NCI-H1048 (cell line): Measurements from ENCODE around the gene ADAM10.

Experiments used
- DNase-seq: peaks from one replicate; lab custom pipeline; 2025; lab: John Stamatoyannopoulos, UW

The ADAM10 gene

DNA sequence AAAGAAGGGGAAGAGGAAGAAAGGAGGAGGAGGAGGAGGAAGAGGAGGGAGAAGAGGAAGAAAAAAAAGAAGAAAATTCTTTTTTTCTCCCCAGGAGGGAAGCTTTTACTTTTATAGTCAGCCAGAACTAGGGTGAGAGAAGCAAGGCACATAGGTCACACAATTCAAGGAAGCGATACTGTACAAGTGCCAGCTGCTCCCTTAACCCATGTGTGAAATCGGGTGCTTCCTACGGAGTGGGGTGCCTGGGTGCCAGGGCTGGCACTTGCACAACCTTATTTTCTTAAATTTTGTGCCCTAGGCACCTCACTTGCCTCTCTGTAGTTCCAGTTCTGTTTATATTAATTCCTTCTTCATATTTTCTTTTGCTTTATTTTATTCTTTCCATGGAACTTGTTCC is 167.3 kb downstream of the ADAM10 start:
- no peak for DNase-seq

DNA sequence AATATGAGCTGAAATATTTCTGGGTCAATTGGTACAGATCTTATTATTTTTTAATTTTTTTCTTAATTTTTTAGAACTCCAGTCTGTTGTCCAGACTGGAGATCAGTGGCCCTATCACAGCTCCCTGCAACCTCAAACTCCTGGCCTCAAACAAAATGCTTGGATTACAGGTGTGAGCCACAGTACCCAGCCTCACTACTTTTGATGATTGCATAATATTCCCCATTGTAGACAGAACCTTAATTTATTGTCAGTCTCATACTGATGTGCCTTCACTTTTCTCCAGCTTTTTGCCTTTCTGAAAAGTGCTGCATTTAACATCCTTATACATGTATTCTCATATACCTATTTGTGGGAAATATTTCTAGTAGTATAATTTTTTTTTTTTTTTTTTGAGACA is 172.8 kb downstream of the ADAM10 start:
- no peak for DNase-seq

DNA sequence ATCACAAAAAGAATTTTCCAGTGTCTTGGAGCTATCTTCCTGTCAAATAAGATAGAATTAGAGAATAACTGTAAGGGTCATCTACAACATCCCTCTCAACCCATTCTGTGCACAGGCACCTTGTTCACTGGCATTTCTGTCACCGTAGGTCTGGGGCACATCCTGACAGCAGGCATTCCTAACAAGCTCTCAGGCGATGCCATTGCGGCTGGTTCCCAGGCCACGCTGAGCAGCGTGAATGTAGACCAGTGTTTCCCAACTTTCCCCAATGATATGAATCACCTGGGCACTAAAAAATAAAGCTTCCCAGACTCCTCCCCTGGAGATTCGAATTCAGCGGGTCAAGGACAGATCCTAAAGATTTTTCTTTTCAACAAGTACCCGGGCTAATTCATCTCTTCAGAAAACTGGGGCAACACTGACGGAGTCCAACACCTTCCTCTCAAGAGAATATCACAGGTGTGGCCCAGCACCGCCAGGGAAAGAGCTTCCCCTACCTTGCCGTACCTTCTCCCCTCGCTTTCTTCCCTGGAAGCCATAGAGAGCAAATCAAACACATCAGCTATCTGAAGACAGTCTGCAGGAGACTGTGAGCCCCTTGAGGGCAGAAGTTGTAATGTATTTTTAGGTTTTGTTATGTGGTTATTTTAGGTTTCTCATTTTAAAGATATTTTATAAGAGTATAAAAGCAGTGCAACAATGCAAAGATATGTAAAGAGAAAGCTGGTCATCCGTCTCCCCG is 174.3 kb downstream of the ADAM10 start:
- no peak for DNase-seq

DNA sequence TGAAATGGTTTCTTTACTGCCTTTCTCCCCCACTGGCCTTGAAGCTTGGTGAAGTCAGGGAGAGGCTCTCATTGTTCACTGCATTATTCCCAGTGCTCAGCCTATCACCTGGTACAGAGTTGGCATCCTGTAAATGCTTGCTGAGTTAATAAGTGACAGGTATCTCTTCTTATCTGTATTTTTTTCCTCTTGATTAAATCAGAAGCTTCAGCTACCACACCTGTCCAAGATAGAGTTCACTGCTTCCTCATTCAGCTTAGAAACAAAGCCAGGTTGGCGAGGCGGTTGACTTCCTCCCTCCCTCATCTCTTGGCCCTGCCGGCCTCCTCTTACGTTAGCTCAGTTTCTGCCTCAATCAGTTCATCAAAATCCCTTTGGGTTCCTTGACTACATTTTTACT is 174.9 kb downstream of the ADAM10 start:
- no peak for DNase-seq

DNA sequence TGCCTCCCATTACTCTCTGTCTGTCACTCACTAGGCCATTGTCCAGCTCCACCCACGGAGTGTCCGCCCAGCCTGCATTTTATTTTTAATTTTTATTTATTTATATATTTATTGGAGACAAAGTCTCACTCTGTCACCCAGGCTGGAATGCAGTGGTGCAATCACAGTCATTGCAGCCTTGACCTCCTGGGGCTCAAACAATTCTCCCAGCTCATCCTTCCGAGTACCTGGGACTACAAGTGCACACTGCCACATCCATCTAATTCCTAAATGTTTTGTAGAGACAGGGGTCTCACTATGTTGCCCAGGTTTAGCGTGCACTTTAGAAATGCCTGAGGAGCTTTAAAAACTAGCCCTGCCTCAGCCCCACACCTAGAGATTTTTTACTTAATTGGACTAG is 176.2 kb downstream of the ADAM10 start:
- DNase-seq, result no peak

DNA sequence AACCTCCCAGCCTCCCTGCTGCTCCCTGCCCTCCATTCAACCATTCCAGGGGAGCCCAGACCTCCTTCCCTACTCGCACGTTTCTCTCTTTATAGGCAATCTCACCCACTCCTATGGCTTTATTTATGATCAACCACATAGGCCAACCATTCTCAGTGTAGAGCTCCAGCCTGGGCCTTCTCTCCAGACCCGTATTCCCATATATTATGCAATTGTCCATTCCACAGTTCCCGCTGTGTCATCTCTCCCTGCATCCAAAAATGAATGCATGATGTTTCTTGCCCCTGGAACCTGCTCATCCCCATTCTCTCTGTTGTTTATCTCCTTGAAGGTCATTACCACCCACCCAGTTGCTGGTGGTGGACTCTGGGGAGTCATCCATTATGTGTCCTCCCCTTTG is 177.0 kb downstream of the ADAM10 start:
- no peak for DNase-seq

DNA sequence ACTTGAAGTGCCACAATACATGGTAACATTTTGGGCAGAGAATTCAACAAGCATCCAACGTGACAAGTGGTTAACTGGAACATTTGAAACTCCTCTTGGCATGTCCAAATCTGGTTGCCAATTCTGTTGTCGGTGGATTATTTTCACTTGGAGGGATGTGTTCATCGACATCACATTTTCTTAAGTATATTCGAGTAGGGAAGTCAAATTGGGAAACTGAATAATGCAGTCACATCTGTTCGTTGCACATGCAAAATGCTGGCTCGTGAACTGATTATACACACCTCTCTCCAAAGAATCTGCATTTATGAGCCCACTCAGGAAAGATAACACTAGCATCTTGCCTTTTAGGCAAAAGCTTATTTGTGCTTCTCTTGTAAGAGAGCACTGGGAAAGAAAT is 178.0 kb downstream of the ADAM10 start:
- DNase-seq, result no peak

DNA sequence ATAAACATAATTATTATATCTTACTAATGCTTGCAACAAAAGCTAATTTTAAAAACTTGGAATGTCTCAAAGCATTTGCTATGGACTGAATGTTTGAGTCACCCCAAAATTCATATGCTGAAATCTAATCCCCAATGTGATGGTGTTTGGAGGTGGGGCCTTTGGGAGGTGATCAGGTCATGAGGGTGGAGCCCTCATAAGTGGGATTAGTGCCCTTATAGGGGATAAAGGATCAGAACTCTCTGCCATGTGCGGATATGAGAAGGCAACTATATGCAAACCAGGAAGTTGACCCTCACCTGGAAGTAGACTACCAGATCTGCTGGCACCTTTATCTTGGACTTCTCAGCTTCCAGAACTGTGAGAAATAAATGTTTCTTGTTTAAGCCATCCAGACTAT is 180.1 kb downstream of the ADAM10 start:
- DNase-seq, result no peak

DNA sequence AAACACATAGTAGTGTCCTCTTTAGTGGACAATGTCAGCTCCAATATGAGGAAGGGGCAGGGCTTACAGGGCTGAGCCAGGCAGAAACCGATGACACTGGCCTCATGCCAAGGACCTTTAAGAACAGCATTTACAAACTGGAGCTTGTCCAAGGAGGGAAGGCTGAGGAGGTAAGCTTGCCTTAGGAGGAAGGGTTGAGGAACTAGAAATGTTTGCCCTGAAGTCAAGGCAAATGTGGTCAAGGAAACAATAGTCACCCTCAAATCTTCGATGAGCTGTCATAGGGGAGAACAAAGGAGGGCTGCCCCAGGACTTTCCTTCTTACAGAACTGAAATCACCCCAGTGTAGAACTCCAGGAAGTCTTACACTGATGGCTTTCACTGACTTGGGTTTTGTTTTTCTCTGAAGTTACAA is 181.3 kb downstream of the ADAM10 start:
- no peak for DNase-seq

DNA sequence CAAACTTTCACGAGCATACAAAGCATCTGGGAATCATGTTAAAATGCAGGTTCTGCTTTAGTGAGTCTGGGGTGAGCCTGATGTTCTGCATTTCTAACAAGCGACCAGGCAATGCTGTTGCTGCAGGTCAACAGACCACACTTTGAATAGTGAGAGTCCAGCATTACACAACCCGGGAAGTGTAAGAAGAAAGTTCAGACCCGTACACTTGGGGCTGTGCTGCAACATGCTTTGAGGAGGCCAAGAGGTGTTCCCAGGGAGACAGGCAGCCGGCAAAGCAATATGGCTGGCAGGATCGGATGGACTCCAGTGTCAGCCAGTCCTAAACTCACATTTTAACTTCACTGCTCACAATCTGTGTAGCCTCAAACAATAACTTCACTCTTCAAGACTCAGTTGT is 183.5 kb downstream of the ADAM10 start:
- DNase-seq, result no peak

DNA sequence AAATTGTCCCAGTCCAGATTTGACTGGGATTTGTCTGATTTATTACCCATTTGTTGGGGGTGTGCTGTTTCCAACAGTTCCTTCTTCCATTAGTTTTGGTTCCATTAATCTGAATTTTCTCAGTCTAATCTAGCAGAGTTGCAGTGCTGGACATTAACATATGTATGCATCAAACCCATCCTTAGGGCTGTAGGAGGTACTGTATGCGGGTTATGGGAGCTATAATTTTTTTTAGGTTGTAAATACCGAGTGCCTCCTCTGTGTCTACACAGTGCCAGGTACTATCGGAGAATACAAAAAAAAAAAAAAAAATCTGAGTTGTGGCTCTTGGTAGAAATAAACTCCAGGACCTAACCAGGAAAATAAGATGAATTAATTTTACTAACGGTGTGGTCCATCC is 183.9 kb downstream of the ADAM10 start:
- no peak for DNase-seq

DNA sequence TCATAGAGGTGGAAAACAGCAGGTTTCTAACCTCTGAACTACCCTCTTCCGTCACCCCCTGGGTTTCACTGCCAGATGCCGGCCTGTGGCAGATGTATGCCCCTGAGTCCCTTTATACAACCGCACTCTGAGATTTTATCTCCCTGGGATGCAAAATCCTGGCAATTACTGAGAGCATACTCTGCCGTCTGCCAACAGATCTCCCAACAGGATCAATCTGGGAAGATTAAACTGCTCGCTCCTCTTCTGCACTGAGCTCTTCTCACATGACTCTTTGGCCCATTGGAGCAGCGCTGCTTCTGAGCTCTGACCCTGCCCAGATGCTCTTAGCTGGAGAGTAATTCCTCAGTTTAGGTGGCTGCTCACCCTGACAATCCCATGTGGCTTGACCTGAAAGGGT is 184.5 kb downstream of the ADAM10 start:
- DNase-seq, result no peak

DNA sequence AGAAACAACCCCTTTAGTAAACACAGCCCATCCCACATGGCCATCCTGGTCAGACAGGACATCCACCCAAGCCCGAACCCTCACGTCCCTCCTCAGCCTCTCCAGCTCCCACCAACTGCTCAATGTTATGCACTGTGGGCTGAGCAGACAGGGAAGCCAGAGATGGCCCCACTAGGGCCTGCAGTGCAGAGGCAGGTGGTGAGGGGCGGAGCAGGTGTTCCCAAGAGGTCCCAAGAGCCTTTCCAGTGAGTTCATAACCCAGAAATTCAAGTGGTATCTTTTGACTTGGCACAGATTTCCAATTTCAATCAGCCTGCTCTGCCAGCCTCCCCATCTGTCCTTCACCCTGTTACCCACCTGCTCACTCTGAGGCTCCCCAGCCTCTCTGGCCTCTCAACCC is 187.4 kb downstream of the ADAM10 start:
- DNase-seq, result no peak

DNA sequence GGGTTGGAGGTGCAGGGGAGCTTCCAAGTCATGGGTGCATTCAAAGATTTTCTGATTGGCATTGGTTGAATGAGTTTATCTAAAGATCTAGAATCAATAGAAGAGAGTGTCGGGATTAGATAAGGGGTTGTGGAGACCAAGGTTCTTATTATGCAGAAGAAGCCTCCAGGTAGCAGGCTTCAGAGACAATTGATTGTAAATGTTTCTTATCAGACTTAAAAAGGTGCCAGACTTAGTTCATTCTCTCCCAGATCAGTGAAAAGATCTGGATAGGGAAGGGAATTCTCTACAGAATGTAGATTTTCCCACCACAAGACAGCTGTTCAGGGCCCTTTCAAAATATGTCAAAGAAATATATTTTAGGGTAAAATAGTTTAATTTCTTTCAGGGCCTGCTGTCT is 188.2 kb downstream of the ADAM10 start:
- DNase-seq, result no peak

DNA sequence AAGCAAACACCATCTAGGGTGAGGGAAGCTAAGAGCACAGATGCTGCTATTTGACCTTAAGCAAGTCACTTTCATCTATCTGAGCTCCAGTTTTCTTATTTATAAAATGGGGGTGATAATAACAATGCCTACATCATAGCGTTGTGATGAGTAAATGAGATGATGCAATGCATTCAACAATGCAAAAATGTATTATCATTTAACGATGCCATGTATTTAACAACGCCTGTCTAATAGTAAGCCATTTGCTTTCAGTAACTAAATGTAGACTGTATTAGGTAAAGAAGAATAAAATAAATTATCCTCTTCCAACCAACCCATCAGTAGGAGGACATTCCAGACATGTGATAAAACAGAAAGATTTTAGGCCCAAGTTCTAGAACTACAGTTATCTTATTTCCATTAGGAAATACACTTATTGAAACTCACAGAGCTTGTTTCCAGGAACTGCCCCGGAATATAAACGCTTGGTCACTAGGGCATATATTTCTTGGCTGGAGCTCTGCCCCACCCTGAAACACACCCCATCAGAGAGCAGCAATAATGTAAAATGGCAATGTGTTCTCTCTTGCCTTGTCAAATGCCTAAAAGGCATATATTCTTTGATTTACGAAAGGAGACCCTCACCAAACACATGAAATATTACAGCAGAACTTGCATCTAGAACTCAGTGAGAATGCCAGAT is 189.5 kb downstream of the ADAM10 start:
- DNase-seq, result no peak

DNA sequence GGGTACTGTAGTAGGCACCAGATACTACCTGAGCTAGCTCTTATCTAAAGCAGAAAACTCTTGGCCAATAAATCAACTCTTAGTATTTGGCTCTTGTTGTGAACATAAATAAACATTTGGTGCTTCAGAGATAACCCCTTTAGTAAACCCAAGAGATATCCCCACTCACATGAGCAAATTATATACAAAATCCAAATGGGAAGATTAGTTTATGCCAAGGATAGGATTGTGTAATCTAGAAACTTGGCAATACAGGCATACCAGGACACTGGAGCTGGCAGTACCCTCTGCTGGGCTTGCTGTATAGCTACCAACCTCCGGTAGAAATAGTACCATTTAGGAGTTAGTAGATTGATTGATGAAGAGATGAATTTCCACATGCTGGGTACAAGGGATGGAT is 190.7 kb downstream of the ADAM10 start:
- DNase-seq, result no peak

DNA sequence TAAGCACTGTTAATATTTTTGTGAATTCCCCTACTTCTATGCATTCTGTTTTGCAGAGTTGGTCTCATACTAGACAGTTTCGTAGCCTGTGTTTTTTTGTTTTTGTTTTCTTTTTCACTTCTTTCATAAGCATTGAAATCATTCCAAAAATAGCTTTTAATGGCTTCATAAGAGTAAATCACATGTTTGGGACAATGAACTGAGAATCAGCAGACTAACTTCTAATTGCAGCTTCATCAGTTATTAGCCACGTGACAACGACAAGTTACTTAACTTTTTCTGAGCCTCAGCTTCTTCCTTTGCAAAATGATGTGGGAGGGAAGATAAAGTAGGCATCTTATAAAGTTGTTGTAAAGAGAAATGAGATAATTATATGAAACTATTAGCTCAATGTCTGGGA is 193.0 kb downstream of the ADAM10 start:
- no peak for DNase-seq

DNA sequence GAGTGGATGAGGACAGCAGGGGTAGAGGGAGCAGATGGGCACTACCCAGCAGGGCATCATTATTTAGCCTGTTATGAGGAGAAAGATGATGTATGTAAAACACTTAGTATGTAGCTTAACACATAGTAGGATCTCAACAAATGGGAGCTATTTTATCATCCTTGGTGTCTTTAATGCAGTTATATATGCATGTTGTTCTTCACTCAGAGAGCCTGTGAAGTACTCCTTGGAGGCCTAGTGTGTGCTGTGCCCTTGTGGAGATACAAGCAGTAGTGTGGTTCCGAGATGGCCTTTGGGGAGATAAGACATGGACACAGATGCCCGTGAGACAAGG is 193.5 kb downstream of the ADAM10 start:
- no peak for DNase-seq

DNA sequence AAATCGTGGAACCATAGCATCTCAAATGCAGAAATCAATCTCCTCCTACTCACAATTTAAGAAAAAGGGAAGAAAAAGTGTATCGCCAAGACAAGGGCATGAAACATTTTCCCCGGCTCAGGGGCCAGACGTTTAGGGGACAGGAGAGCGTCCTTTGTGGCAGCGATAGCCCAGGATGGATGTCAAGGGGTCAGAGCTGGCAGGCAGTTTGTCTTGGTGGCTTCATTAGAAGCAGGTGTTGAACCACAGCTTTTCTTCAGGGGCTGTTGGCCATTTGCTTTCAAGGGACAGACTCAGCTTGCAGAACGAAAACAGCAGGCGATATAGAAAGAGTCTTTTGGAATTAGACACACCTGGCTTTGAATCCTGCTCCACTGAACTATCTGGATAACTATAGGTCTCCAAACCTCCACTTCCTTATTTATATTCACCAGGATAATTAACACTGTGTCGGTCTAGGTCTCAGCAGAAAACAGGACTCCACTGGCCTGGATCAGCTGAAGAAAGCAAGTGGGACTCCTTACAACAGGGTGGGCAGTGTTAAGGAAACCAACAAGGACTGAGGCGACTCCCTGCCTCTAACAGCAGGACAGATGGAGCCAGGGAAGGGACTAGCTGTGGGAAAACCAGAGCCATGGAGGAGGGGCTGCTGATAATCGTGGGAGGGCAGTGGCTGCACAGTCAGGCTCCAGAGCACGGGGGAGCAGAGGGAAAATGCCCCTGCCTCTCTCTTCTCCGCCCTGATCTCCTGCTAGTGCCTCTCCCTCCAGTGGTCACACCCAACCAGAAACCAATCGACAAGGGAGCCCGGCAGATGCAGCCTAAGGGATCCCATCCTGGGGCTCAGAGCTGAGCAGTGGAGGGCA is 194.1 kb downstream of the ADAM10 start:
- no peak for DNase-seq

DNA sequence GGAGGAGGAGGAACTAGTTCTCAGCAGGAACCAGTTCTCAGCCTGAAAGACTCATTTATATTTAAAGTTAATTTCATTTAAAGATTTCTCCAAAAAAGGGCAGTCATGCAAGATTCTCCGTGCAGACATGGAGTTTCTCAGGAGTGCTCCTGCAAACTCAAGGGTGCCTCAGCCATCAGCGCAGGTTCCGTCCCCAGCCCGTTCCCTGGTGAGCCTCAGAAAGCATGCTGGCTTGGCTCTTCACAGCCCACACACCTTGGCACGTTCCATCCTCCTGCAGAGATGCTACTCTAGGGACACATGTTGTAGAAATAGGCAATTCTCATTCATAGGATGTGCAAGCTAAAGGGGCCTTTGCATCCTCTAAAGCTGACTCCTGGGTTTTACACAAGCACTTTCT is 194.7 kb downstream of the ADAM10 start:
- no peak for DNase-seq

DNA sequence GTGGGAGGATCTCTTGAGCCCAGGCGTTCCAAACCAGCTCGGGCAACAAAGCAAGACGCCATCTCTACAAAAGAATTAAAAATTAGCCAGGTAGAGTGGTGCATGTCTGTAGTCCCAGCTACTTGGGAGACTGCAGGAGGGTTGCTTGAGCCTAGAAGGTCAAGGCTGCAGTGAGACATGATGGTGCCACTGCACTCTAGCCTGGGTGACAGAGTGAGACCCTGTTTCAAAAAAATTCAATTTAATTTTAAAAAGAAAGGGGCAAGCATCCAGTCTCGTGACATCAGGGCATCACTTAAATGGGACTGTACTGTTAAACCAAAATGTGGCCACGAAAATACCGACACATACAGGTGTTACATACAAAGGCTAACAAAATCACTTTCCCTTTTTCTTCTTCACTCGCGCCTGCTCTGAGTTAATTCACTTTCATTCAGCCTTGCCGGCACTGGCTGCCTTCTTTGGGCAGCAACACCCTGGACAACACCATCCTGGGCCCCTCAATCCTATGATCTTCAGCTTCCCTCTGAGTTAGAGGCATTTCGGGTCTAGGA is 196.1 kb downstream of the ADAM10 start:
- DNase-seq, result no peak

DNA sequence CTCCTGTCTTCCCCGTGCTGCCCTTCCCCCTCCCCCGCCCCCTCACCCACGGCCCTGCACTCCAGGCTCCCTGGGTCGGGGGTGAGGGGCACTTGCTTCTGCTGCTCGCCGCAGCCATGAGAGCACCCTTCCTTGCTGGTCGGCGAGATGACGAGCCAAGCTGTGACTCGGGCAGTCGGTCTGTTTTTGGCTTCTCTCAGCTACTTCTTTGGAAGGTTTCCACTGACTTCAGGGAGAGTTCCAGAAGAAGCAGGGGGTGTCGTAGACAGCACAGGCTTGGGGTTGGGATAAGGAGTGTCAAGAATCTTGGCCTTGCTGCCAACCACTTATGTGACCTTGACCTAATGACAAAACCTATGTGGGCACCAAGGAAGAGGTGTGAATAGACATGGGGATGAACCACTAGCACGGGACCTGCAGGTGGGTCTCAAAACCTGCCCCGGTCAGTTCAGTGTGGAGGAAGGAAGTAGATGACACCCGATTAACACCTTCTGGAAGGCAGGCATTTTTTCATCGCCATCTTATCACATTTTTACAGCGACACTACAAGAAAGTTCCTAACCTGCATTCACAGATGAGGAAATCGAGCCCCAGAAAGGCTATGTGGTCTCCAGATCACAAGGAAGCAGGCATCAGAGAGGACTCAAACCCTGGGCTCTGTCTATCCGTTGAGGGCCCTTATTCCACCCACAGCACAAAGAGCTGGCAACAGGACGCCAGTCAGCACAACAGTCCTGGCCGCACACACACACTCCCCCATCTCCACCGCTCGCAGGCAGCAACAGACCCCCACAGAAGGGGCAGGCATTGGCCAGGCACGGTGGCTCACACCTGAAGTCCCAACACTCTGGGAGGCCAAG is 196.8 kb downstream of the ADAM10 start:
- no peak for DNase-seq
